ENCODE data around the gene CAND1. TPM values are rescaled to one million over a fixed set of nuclear protein-coding genes. Genes with fewer than 3 reads are reported as not detected.

Gene CAND1
- total and polyA plus RNA-seq, 10 donors, result 14.1 to 111 (median 82.0) TPM

GRCh38 chr12:67315661-67316060 is 46.5 kb downstream of the CAND1 start:
- H3K27ac ChIP-seq, result no peak overlapping the region
- intact Hi-C loops (cut with DNase I; ENCODE audit: low total_unique reads), result no loop called here
- TF ChIP-seq, protein P1, sequence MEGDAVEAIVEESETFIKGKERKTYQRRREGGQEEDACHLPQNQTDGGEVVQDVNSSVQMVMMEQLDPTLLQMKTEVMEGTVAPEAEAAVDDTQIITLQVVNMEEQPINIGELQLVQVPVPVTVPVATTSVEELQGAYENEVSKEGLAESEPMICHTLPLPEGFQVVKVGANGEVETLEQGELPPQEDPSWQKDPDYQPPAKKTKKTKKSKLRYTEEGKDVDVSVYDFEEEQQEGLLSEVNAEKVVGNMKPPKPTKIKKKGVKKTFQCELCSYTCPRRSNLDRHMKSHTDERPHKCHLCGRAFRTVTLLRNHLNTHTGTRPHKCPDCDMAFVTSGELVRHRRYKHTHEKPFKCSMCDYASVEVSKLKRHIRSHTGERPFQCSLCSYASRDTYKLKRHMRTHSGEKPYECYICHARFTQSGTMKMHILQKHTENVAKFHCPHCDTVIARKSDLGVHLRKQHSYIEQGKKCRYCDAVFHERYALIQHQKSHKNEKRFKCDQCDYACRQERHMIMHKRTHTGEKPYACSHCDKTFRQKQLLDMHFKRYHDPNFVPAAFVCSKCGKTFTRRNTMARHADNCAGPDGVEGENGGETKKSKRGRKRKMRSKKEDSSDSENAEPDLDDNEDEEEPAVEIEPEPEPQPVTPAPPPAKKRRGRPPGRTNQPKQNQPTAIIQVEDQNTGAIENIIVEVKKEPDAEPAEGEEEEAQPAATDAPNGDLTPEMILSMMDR (IDR thresholded peaks at IDR 0.05 in 8 of 11, conservative IDR thresholded peaks at IDR 0.05 in 3 of 11), result no peak
- TF ChIP-seq POLR2A (IDR thresholded peaks at IDR 0.05) (no peak), POLR2AphosphoS5 (IDR thresholded peaks at IDR 0.05) (no peak)
- H3K4me3 ChIP-seq, result no peak overlapping the region
- no peak for DNase-seq
- H3K4me1 ChIP-seq, result no peaks in the 10 kb centered on the region
- H3K9me3 ChIP-seq, result no peaks in the 10 kb centered on the region
- 48 to 63% (median 52%) methylated on average over 1 of the region's 1 CpG for WGBS, 5 donors
- peaks cover 3 to 75% (median 39%) of the 10 kb centered on the region in 6 donors for H3K36me3 ChIP-seq
- H3K27me3 ChIP-seq (replicated peaks in 1 of 7), result no peaks in the 10 kb centered on the region

DNA sequence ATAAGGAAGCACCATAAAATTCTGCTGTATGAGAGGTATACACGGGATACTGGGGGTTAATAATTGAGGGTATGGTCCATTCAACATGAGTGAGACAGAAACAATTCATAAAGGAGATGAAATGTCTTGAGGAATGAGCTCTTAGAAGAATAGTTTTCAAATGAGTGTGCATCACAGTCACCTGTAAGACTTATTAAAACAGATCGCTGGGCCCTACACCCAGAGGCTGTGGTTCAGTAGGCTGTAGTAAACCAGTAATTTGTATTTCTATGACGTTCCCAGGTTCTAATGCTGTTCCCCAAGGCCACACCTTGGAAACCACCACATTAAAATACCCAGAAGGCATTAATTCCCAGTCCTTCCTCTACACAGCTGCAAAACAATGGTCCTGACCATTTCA is 49.6 kb downstream of the CAND1 start:
- H3K4me3 ChIP-seq, result no peak overlapping the region
- no peak overlapping the region for H3K27ac ChIP-seq
- no peaks in the 10 kb centered on the region for H3K4me1 ChIP-seq
- intact Hi-C loops (cut with DNase I; ENCODE audit: low total_unique reads), result no loop called here
- H3K27me3 ChIP-seq (replicated peaks in 1 of 7), result no peaks in the 10 kb centered on the region
- no peak for TF ChIP-seq POLR2AphosphoS5 (IDR thresholded peaks at IDR 0.05)
- no peak for DNase-seq
- peaks cover 0 to 2% (median 0%) of the 10 kb centered on the region in 8 donors for H3K9me3 ChIP-seq
- 87 to 97% (median 88%) methylated on average over 3 of the region's 3 CpGs for WGBS, 5 donors
- H3K36me3 ChIP-seq, result peaks cover 0 to 55% (median 10%) of the 10 kb centered on the region in 6 donors

- no peaks in the 10 kb centered on the region for H3K4me1 ChIP-seq
- no peak overlapping the region for H3K4me3 ChIP-seq
- intact Hi-C loops (cut with DNase I; ENCODE audit: low total_unique reads), result no loop called here
- H3K9me3 ChIP-seq, result peaks cover 0 to 4% (median 0%) of the 10 kb centered on the region in 8 donors
- WGBS, 5 donors, result 96 to 99% (median 98%) methylated on average over 4 of the region's 4 CpGs
- TF ChIP-seq POLR2A (IDR thresholded peaks at IDR 0.05) (no peak), POLR2AphosphoS5 (IDR thresholded peaks at IDR 0.05) (no peak)
- TF ChIP-seq, protein P1 (IDR thresholded peaks at IDR 0.05 in 8 of 11, conservative IDR thresholded peaks at IDR 0.05 in 3 of 11), result no peak
- peaks cover 0 to 44% (median 5%) of the 10 kb centered on the region in 6 donors for H3K36me3 ChIP-seq
- no peaks in the 10 kb centered on the region for H3K27me3 ChIP-seq (replicated peaks in 1 of 7)
- no peak for DNase-seq
- no peak overlapping the region for H3K27ac ChIP-seq
Observed at GRCh38 chr12:67319936-67320335, 50.8 kb downstream of the CAND1 start.

- Histone ChIP-seq H3K27ac (no peak overlapping the region), H3K4me3 (no peak overlapping the region), H3K4me1 (no peaks in the 10 kb centered on the region), H3K36me3 (peaks cover 0 to 39% (median 5%) of the 10 kb centered on the region in 6 donors), H3K9me3 (peaks cover 0 to 6% (median 0%) of the 10 kb centered on the region in 8 donors), H3K27me3 (replicated peaks in 1 of 7) (no peaks in the 10 kb centered on the region)
- TF ChIP-seq POLR2A (IDR thresholded peaks at IDR 0.05) (no peak), POLR2AphosphoS5 (IDR thresholded peaks at IDR 0.05) (no peak)
- TF ChIP-seq, protein P1 (IDR thresholded peaks at IDR 0.05 in 8 of 11, conservative IDR thresholded peaks at IDR 0.05 in 3 of 11), result no peak
- intact Hi-C loops (cut with DNase I; ENCODE audit: low total_unique reads), result no loop called here
- WGBS, 5 donors, result 77 to 80% (median 78%) methylated on average over 3 of the region's 3 CpGs
- no peak for DNase-seq
Observed at GRCh38 chr12:67320614-67321295, 51.6 kb downstream of the CAND1 start.

Data from spleen (tissue), 11 donors.